HFFc6 (cell line): ENCODE data around the gene RNASE12. TPM values are rescaled to one million over a fixed set of nuclear protein-coding genes. Genes with fewer than 3 reads are reported as not detected.
A peak's percentile ranks its signal among the peaks of the same experiment; 100 is the strongest.

Experiments
- DNase-seq: peaks from one replicate; pipeline ENCODE4 v3.0.0-alpha.2; 2018
- H3K27ac Mint-ChIP-seq: 2 replicates; pipeline ENCODE4 v1.8.0; 2020; ENCODE audit warnings: mild to moderate bottlenecking, mixed read lengths
- H3K27me3 Mint-ChIP-seq: 2 replicates; pipeline ENCODE4 v1.8.0; 2021; ENCODE audit warnings: mild to moderate bottlenecking, moderate library complexity, mixed read lengths; ENCODE audit not compliant: insufficient read depth
- H3K36me3 Mint-ChIP-seq: 2 replicates; pipeline ENCODE4 v1.8.0; 2021; ENCODE audit warnings: low read depth, mixed read lengths
- H3K4me1 Mint-ChIP-seq: 2 replicates; pipeline ENCODE4 v1.8.0; 2020; ENCODE audit warnings: low read depth, mixed read lengths
- H3K4me3 Mint-ChIP-seq: 2 replicates; pipeline ENCODE4 v1.8.0; 2020; ENCODE audit warnings: mild to moderate bottlenecking, moderate library complexity, mixed read lengths
- H3K9me3 Mint-ChIP-seq: 2 replicates; pipeline ENCODE4 v1.8.0; 2020; ENCODE audit warnings: mild to moderate bottlenecking, mixed read lengths
- total RNA-seq, 6 experiments: library from RNA; stranded (reverse); fragmentation: NEBNext Ultra II Directional; extraction: Animal tissue kit (Norgen Biotek cat#: 25700); gene quantifications; 2 replicates in 1 of 6; 3 replicates in 5 of 6; pipeline ENCODE4 v1.2.3, GENCODE V29; 2021
- TF ChIP-seq, protein P1 (sequence below): fragments of 200-600 bp; sonication (generic); IDR thresholded peaks from 2 replicates; pipeline ENCODE4 v1.5.0; 2021; ENCODE audit warnings: antibody characterized with exemption, mild to moderate bottlenecking

RNASE12 gene
- total RNA-seq, 6 experiments from 2014 or later: not detected

DNA sequence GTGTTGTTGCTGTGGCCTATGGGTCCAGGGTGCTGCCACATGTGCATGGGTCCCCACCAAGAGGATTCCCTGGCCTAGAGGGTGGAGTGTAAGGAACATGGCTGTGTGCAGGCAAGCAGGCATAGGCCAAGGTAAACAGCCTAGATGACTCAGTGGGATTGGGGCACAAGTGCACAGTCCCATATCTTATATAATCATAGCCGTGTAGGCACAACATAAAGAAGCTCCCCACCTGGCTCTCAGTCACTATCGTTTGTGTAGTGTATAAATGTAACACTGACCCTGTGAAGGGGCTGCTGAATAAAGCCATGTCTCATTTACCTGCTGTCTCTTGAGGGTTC, 15.7 kb upstream of the RNASE12 start:
- Mint-ChIP-seq H3K27ac (no peak overlapping the region), H3K9me3 (no peaks in the 10 kb centered on the region), H3K4me3 (no peak overlapping the region), H3K36me3 (no peaks in the 10 kb centered on the region), H3K27me3 (no peaks in the 10 kb centered on the region; the same call in 1 of the 2 replicates), H3K4me1 (0 out of 2 replicates have a peak, but pooled peaks cover 4% of the 10 kb centered on the region)
- no peak for DNase-seq
- TF ChIP-seq, protein P1, sequence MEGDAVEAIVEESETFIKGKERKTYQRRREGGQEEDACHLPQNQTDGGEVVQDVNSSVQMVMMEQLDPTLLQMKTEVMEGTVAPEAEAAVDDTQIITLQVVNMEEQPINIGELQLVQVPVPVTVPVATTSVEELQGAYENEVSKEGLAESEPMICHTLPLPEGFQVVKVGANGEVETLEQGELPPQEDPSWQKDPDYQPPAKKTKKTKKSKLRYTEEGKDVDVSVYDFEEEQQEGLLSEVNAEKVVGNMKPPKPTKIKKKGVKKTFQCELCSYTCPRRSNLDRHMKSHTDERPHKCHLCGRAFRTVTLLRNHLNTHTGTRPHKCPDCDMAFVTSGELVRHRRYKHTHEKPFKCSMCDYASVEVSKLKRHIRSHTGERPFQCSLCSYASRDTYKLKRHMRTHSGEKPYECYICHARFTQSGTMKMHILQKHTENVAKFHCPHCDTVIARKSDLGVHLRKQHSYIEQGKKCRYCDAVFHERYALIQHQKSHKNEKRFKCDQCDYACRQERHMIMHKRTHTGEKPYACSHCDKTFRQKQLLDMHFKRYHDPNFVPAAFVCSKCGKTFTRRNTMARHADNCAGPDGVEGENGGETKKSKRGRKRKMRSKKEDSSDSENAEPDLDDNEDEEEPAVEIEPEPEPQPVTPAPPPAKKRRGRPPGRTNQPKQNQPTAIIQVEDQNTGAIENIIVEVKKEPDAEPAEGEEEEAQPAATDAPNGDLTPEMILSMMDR: no peak

DNA sequence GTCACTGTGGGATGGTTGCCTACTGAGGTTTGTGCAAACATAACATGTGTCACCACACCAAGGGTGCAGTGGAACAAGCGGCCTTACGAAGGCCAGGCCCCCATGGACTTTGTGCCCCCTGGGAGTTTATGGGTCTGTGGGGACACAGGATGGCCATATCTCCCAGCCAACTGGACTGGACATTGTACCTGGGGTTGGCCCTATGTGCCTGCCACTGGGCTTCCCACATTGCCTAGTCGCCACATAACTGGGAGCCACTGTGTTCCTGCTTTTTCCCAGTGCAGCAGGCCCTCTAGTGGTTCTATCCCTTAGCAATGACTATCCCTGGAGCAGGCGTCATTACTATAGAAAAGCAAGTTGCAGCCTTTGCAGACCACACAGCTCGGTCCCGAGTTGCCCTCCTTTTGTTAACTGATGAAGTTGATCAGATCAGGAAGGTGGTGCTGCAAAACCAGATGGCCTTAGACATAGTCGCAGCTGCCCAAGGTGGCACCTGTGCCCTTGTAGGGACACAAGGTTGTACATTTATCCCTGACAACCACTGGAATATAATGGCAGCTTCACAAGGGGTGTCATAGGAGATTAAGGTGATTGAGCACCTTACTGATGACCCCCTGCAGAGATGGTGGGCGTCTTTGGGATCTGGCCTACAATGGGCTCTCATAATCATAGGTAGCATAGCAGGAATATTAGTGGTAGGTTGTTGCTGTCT, 15.2 kb upstream of the RNASE12 start:
- Mint-ChIP-seq H3K4me1 (0 out of 2 replicates have a peak, but pooled peaks cover 4% of the 10 kb centered on the region), H3K4me3 (no peak overlapping the region), H3K36me3 (no peaks in the 10 kb centered on the region), H3K27ac (no peak overlapping the region), H3K9me3 (no peaks in the 10 kb centered on the region), H3K27me3 (no peaks in the 10 kb centered on the region; the same call in none of the 2 replicates)
- DNase-seq: peak; percentile 49
- TF ChIP-seq, protein P1: peak; percentile 80

DNA sequence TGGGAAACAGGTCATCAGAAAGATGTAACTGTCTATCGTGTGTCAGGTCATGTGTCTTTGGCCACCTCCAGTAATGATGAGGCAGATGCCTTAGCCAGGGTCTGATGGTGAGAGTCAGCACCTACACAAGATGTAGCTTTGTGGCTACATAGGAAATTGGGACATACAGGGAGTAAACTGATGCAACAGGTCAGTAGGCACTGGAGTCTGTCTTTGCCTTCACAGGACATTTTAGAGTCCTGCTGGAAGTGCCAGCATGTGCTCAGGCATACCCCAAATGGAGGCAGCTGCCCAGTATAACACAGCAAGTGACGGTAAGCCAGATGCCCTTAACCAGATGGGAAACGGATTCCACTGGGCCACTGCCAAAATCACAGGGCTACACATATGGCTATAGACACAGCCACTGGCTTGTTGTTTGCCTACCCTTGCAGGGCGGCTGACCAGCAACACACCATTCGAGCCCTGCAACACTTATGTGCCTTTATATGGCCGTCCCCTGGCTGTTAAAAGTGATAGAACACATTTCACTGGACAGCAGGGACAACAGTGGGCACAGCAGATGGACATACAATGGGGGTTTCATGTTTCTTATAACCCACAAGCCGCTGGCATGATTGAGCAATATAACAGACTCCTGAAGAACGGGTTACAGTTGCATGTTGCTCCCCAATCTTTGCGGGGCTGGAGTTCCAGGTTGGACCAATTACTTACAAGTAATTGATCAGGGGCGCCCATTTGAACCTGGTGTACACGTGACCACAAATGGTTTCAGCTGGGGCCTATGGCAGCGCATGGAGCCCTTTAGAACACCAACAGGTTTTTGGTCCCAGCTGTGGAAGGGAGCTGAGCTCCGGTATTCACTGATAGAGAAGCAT, 12.9 kb upstream of the RNASE12 start:
- DNase-seq: no peak
- TF ChIP-seq, protein P1: no peak
- no peaks in the 10 kb centered on the region for H3K9me3 Mint-ChIP-seq
- H3K36me3 Mint-ChIP-seq: no peaks in the 10 kb centered on the region
- H3K4me1 Mint-ChIP-seq: 0 out of 2 replicates have a peak, but pooled peaks cover 4% of the 10 kb centered on the region
- no peak overlapping the region for H3K4me3 Mint-ChIP-seq
- peaks cover 15% of the 10 kb centered on the region for H3K27me3 Mint-ChIP-seq
- H3K27ac Mint-ChIP-seq: no peak overlapping the region

DNA sequence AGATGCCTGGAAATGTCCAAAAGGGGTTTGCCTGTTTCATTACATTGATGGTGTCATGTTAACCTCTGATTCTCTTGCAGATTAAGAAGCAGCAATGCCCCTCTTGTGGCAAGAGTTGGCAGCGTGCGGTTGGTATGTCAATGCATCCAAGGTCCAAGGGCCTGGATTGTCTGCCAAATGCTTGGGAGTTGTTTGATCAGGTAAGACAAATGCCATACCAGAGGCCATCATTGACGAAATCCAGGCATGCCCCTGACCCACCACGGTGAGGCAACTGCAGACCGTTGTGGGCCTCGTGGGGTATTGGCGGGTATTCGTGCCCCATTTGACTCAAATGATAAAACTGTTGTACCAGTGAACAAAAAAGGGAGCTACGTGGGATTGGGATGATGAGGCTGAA, 11.4 kb upstream of the RNASE12 start:
- Mint-ChIP-seq H3K4me1 (0 out of 2 replicates have a peak, but pooled peaks cover under 1% of the 10 kb centered on the region), H3K9me3 (no peaks in the 10 kb centered on the region), H3K27ac (no peak overlapping the region), H3K27me3 (peaks cover 18% of the 10 kb centered on the region), H3K36me3 (no peaks in the 10 kb centered on the region), H3K4me3 (no peak overlapping the region)
- TF ChIP-seq, protein P1: no peak; the same call in 1 of the 2 replicates
- DNase-seq: no peak

DNA sequence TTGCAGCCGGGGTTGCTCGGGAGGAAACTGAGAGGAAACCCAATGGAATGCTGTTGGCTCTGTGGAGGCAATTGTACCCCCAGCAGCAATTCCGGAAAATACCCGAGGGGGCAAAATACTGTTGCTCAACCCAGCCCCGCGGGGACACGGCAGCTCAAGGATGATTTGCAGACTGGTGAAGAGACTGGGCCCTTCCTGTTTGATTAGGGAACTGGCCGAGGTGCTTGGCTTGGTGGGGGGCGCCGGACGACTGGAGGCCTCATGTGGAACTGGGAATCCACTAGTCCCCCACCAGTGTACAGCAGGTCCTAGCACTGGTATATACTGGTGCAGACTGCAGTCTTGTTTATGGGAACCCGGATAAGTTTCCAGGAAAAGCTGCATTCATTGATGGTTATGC, 10.3 kb upstream of the RNASE12 start:
- H3K27me3 Mint-ChIP-seq: peaks cover 18% of the 10 kb centered on the region
- no peaks in the 10 kb centered on the region for H3K36me3 Mint-ChIP-seq
- TF ChIP-seq, protein P1: no peak
- no peaks in the 10 kb centered on the region for H3K4me1 Mint-ChIP-seq
- H3K27ac Mint-ChIP-seq: no peak overlapping the region
- no peak for DNase-seq
- H3K4me3 Mint-ChIP-seq: no peak overlapping the region
- no peaks in the 10 kb centered on the region for H3K9me3 Mint-ChIP-seq
